GM18502 (cell line): ENCODE data around the gene MUCL3.
"Not testable (repeated sequence)": the region's sequence is repeated elsewhere in the genome, so short reads cannot be mapped to it uniquely, and the experiment has no call there.

Source experiments
- ATAC-seq: cut with Tn5 transposase; IDR thresholded peaks from one replicate; pipeline ENCODE4 v1.9.1; 2021; ENCODE audit warnings: mild to moderate bottlenecking; ENCODE audit not compliant: unreplicated experiment, poor library complexity

MUCL3 gene, protein sequence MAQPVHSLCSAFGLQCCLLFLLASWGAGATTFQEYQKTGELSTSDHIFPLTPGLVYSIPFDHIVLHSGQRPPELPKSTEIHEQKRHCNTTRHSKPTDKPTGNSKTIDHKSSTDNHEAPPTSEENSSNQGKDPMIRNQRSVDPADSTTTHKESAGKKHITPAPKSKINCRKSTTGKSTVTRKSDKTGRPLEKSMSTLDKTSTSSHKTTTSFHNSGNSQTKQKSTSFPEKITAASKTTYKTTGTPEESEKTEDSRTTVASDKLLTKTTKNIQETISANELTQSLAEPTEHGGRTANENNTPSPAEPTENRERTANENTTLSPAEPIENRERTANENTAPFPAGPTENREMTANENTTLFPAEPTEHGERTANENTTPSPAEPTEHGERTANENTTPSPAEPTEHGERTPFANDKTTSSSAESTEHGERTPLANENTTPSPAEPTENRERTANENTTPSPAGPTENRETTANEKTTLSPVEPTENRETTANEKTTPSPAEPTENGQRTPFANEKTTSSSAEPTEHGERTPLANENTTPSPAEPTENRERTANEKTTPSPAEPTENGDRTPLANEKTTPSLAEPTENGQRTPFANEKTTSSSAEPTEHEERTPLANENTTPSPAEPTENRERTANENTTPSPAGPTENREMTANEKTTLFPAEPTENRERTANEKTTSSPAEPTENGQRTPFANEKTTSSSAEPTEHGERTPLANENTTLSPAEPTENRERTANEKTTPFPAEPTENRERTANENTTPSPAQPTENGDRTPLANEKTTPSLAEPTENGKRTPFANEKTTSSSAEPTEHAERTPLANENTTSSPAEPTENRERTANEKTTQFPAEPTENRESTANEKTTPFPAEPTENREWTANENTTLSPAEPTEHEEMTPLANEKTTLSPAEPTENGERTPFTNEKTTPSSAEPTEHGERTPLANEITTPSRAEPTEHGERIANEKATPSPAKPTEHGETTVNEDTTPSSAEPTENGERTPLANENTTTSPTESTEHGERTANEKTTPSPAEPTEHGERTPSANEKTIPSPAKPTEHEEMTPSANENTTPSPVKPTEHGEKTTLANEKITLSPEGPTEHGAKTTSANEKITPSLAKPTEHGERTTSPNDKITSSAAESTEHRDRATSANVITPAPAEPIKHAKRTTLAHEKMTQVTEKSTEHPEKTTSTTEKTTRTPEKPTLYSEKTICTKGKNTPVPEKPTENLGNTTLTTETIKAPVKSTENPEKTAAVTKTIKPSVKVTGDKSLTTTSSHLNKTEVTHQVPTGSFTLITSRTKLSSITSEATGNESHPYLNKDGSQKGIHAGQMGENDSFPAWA (N-terminal part only)

DNA sequence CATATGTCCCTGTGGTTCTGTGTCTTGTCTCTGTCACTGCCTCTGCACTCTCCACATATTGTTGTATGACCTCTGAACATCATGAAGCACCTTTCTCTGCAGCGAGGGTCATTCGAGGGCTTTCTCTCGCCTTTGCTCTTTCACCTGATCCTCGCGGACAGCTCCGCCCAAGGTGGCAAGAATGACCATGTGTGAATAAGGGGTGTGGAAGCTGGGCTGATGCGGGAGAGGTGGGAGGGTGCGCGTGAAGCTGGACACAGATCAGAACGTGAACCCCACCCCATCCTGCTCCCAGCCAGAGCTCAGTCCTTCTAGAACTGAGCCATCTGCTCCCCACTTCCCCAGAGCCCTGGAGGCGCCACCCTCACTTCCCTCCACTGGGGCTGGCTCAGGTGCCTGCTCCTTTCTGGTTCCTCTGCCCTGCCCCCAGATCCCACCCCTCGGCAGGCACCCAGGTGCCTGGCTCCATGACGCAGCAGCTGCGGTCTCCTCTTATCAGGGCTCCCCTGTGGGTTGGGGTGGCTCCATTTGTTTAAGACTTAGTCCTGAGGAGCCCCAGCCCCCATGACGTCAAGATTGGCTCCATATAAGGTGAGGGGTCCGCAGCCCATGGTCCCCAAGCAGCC is at the start of gene MUCL3:
TSS of gene MUCL3 (plus strand) at position 613 of the 626 bp plus-strand sequence. CDS start 27 bp downstream, outside the sequence.
- no peak for ATAC-seq

- no peak for ATAC-seq
These were observed 49.4 kb upstream of the MUCL3 start for GRCh38 chr6:30891450-30891723.

- ATAC-seq, result no peak
These were observed 48.8 kb upstream of the MUCL3 start for GRCh38 chr6:30891816-30892538.

DNA sequence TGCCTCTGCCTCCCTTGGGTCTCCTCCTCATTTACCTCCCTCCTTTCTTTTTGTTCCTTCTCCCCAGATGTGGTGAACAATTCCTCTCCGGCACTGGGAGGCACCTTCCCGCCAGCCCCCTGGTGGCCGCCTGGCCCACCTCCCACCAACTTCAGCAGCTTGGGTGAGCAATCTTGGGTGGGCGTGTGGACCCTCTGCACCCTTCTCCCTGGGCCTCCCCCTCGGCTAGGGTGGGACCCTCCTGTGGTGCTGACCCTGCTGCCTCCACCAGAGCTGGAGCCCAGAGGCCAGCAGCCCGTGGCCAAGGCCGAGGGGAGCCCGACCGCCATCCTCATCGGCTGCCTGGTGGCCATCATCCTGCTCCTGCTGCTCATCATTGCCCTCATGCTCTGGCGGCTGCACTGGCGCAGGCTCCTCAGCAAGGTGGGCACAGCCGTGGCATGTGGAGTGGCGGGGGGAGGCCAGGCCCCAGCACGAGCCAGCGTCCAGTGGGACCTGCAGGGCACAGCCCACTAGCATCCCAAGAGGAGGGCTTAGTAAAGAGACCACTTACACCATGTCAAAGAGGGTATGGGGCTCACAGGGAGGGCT is 47.7 kb upstream of the MUCL3 start:
- no peak for ATAC-seq

DNA sequence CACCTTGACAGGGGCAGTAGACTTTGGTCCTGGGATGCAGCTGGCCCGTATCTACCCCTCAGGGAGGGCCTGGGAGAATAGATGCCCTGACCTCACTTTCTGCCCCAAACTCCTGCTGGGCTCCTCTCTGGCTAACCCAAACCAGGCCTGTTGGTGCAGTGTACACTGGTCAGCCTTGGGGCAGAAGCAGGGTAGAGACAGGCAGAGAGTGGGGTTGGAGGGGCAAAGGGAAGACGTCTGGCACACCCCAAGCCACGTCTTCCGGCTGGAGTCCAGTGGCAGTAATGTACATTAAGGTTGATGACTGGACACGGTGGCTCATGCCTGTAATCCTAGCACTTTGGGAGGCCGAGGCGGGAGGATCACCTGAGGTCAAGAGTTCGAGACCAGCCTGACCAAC is 47.1 kb upstream of the MUCL3 start:
- ATAC-seq, result no peak

GRCh38 chr6:30894381-30894780 is 46.4 kb upstream of the MUCL3 start:
- no peak for ATAC-seq

DNA sequence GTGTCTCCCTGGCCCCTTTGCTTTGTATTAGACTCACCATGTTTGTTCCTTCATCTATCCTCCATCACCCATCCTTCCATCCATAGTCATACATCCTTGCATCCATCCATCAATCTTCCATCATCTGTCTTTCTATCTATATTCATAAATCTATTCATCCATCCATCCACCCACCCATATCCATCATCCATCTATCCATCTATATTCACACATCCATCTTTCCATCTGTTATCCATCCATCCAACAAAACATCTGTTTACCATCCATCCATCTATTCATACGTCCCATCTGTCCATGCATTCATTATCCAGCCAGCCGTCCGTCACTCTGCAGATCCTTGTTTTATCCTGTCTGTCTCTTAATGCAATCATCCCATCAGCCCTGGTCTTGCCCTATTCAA is 45.8 kb upstream of the MUCL3 start:
- ATAC-seq, result no peak

DNA sequence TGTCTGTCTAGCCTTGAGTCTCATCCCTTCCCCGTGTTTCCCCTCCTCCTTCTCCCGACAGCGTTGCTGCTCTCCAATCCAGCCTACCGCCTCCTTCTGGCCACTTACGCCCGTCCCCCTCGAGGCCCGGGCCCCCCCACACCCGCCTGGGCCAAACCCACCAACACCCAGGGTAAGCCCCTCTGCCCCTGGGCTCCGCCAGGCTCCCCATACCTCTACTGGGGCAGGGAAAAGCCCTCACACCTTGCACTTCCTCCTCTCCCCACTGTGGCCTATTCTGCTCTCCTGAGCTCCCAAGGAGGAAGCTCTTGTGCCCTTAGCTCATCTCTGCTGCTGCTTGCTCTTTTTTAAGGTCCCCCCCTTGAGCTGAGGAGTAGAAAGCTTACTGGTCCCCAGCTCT is 45.4 kb upstream of the MUCL3 start:
- ATAC-seq, result no peak

DNA sequence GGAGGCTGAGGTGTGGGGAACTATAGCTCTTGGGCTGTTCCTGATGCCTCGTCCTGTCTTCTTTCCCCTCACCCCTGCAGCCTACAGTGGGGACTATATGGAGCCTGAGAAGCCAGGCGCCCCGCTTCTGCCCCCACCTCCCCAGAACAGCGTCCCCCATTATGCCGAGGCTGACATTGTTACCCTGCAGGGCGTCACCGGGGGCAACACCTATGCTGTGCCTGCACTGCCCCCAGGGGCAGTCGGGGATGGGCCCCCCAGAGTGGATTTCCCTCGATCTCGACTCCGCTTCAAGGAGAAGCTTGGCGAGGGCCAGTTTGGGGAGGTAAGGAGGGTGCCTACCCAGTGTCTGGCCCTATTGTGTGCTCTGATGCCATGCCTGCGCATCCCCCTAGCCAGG is 44.2 kb upstream of the MUCL3 start:
- no peak for ATAC-seq

GRCh38 chr6:30897882-30898281 is 42.9 kb upstream of the MUCL3 start:
- no peak for ATAC-seq

DNA sequence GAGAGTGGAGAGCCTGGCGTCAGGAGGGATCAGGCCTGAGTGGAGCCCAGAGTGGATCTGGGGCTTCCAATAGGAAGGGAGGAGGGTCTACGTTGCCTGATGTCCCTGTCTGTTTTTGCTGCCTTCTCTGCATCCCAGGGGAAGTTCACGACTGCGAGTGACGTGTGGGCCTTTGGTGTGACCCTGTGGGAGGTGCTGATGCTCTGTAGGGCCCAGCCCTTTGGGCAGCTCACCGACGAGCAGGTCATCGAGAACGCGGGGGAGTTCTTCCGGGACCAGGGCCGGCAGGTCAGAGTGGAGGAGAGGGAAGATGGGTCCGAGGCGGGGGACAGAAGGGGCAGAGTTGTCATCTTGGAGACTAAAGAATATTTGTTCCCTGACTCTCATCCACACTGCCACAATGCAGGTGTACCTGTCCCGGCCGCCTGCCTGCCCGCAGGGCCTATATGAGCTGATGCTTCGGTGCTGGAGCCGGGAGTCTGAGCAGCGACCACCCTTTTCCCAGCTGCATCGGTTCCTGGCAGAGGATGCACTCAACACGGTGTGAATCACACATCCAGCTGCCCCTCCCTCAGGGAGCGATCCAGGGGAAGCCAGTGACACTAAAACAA is 41.9 kb upstream of the MUCL3 start:
- no peak for ATAC-seq

- ATAC-seq, result no peak
These were observed 39.8 kb upstream of the MUCL3 start for GRCh38 chr6:30900863-30901417.

DNA sequence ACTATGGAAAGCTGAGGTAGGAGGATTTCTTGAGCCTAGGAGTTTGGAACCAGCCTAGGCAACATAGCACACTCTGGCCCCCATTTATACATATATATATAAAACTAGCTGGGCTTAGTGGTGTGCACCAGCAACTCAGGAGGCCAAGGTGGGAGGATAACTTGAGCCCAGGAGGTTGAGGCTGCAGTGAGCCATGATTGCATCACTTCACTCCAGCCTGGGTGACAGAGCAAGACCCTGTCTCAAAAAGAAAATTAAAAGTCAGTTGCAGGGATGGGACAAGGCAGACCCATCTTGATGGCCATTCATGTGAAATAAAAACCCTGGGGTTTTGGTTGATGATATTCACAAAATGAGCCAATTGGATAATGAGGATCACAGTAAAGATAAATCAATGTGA is 39.3 kb upstream of the MUCL3 start:
- no peak for ATAC-seq

DNA sequence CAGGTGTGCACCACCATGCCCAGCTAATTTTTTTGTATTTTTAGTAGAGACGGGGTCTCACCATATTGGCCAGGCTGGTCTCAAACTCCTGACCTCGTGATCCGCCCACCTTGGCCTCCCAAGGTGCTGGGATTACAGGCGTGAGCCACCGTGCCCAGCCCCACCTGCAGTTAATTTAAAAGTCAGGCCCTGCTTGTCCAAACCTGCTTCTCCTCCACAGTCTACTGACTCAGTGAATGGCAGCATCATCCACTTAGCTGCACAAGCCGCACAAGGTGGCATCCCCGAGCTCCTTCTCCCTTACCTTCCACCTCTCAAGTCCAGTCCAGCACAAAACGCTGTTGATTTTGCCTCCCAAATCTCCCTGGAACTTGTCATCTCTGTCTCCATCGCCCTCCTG is 38.6 kb upstream of the MUCL3 start:
- not testable (repeated sequence) for ATAC-seq

- no peak for ATAC-seq
These were observed 38.1 kb upstream of the MUCL3 start for GRCh38 chr6:30902709-30903108.

GRCh38 chr6:30903236-30903635 is 37.5 kb upstream of the MUCL3 start:
- no peak for ATAC-seq

GRCh38 chr6:30907290-30907757 is 33.4 kb upstream of the MUCL3 start:
- not testable (repeated sequence) for ATAC-seq
